OCI-LY7 (cell line): ENCODE results near the gene GPR180. TPM values are rescaled to one million over a fixed set of nuclear protein-coding genes. Genes with fewer than 3 reads are reported as not detected.

ENCODE experiments used
- BruUV-seq: library from RNA; stranded (reverse); fragments of 400-500 nt; replicated peaks from 2 replicates; lab custom pipeline; 2021; lab: Mats Ljungman, UMichigan
- CTCF ChIA-PET: fragments of 300-600 bp; sonication (Branson Sonifier 250); formaldehyde crosslinking; loops from one replicate; lab custom pipeline; 2022; ENCODE audit warnings: antibody characterized with exemption; ENCODE audit not compliant: unreplicated experiment; lab: Charles Lee
- POLR2A ChIA-PET: fragments of 300-600 bp; sonication (Branson Sonifier 250); formaldehyde crosslinking; loops from one replicate; lab custom pipeline; 2022; ENCODE audit warnings: antibody characterized with exemption; lab: Charles Lee
- DNase-seq: peaks from one replicate; pipeline ENCODE4 v3.0.0-alpha.2; 2015; ENCODE audit warnings: low spot score
- H2AFZ ChIP-seq: fragments of 200-600 bp; sonication (generic), shearing (Covaris generic); 2 replicates; pipeline ENCODE4 v1.6.1; 2014; ENCODE audit warnings: mild to moderate bottlenecking, antibody characterized with exemption, low read length, moderate library complexity
- H3K27ac ChIP-seq: fragments of 200-600 bp; sonication (generic); 2 replicates; pipeline ENCODE4 v1.5.1; 2014; ENCODE audit warnings: mixed run types, low read depth, mild to moderate bottlenecking, moderate library complexity, low read length, inconsistent platforms; ENCODE audit not compliant: poor library complexity, severe bottlenecking
- H3K36me3 ChIP-seq: fragments of 200-600 bp; sonication (generic); 2 replicates; pipeline ENCODE4 v1.6.1; 2014; ENCODE audit warnings: mild to moderate bottlenecking, antibody characterized with exemption, low read length, moderate library complexity, mixed read lengths; ENCODE audit not compliant: insufficient read depth
- H3K4me1 ChIP-seq: fragments of 200-600 bp; sonication (generic); 2 replicates; pipeline ENCODE4 v1.5.1; 2014; ENCODE audit warnings: mild to moderate bottlenecking, low read length; ENCODE audit not compliant: insufficient read depth, poor library complexity, severe bottlenecking
- H3K4me2 ChIP-seq: fragments of 200-600 bp; sonication (generic); 2 replicates; pipeline ENCODE4 v1.6.1; 2014; ENCODE audit warnings: mild to moderate bottlenecking, low read length
- H3K4me3 ChIP-seq: fragments of 200-600 bp; sonication (generic); 2 replicates; pipeline ENCODE4 v1.5.1; 2014; ENCODE audit warnings: mild to moderate bottlenecking, low read depth, low read length; ENCODE audit not compliant: poor library complexity, severe bottlenecking
- H3K79me2 ChIP-seq: fragments of 200-600 bp; sonication (generic); 2 replicates; pipeline ENCODE4 v1.6.1; 2016; ENCODE audit warnings: low read depth, mild to moderate bottlenecking, low read length, moderate library complexity, mixed read lengths; ENCODE audit not compliant: insufficient read depth
- H3K9me2 ChIP-seq: fragments of 200-600 bp; sonication (generic); 2 replicates; pipeline ENCODE4 v1.6.1; 2016; ENCODE audit warnings: mild to moderate bottlenecking, low read length, mixed read lengths; ENCODE audit not compliant: insufficient read depth
- H3K9me3 ChIP-seq: fragments of 200-600 bp; sonication (generic); 2 replicates; pipeline ENCODE4 v1.6.1; 2014; ENCODE audit warnings: mild to moderate bottlenecking, mixed run types, low read length, mixed read lengths
- H4K20me1 ChIP-seq: fragments of 200-600 bp; sonication (generic); 2 replicates; pipeline ENCODE4 v1.6.1; 2014; ENCODE audit warnings: mild to moderate bottlenecking, antibody characterized with exemption, low read length, moderate library complexity, mixed read lengths; ENCODE audit not compliant: insufficient read depth
- EZH2phosphoT487 ChIP-seq: fragments of 200-600 bp; sonication (generic); IDR thresholded peaks from 2 replicates; pipeline ENCODE4 v1.6.1; 2018; ENCODE audit warnings: low read depth, borderline replicate concordance, mild to moderate bottlenecking, mixed run types, antibody characterized with exemption, low read length, moderate library complexity, mixed read lengths
- intact Hi-C: fragments of 100-400 bp; cut with micrococcal nuclease; formaldehyde crosslinking; loops from one replicate; pipeline ENCODE4 v1.10.0; 2022; ENCODE audit not compliant: unreplicated experiment
- total RNA-seq, 2 experiments: library from RNA; depleted of rRNA in 1 of 2; stranded (reverse); fragments of >200 nt in 1 of 2; shearing (Covaris generic) in 1 of 2; gene quantifications; 2 replicates each; pipeline ENCODE4 v1.2.3, GENCODE V29; 2014 to 2022
- TF ChIP-seq, protein P1 (sequence below): fragments of 200-600 bp; sonication (generic); conservative IDR thresholded peaks from 2 replicates; pipeline ENCODE4 v1.5.1; 2014; ENCODE audit warnings: mild to moderate bottlenecking, antibody characterized with exemption, low read length, moderate library complexity, mixed read lengths

Gene GPR180
- total RNA-seq, 2 experiments from 2014 or later, result 3.9 to 4.1 TPM

DNA sequence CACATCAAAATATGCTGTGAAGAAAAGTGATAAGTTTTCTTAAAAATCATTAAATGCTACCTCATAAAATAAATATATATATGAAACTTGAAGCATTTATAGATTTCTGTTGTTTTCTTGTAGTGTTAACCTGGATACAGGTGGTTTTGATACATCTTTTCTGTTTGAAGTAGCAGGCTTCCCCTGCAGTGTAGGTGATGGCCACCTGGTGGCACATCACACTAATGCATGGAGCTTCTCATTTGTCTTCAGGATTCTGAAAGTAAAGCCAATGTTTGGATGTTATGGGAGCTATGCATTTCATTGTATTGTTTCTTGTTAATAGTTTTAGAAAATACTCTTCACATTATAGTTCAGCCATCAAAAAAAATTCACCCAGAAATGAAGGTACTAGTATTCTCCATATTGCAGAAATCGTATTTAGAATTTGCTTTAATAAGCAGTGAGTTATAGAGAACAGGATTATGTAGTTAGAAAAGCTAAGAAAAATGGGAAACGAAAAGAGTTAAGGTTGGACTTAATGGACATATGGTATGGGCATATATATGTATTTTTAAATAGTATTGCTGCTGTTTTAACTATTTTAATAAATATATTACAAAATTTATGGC is 18.7 kb downstream of the GPR180 start:
- ChIA-PET POLR2A (interaction anchor here (0.6 to 1.2 kb wide), 3 partner anchors 12 to 562 kb away, joined by 3 to 4 read pairs (median 3); no protein-coding TSS in a partner anchor), CTCF (no interaction called here)
- Histone ChIP-seq H3K27ac (no peak overlapping the region), H3K9me3 (no peaks in the 10 kb centered on the region), H4K20me1 (no peaks in the 10 kb centered on the region), H3K4me1 (no peaks in the 10 kb centered on the region), H3K4me3 (no peak overlapping the region), H3K4me2 (no peak overlapping the region), H2AFZ (no peak overlapping the region), H3K36me3 (peaks cover 40% of the 10 kb centered on the region), H3K9me2 (no peaks in the 10 kb centered on the region), H3K79me2 (no peaks in the 10 kb centered on the region)
- peak; percentile 39 for DNase-seq
- TF ChIP-seq, protein P1, sequence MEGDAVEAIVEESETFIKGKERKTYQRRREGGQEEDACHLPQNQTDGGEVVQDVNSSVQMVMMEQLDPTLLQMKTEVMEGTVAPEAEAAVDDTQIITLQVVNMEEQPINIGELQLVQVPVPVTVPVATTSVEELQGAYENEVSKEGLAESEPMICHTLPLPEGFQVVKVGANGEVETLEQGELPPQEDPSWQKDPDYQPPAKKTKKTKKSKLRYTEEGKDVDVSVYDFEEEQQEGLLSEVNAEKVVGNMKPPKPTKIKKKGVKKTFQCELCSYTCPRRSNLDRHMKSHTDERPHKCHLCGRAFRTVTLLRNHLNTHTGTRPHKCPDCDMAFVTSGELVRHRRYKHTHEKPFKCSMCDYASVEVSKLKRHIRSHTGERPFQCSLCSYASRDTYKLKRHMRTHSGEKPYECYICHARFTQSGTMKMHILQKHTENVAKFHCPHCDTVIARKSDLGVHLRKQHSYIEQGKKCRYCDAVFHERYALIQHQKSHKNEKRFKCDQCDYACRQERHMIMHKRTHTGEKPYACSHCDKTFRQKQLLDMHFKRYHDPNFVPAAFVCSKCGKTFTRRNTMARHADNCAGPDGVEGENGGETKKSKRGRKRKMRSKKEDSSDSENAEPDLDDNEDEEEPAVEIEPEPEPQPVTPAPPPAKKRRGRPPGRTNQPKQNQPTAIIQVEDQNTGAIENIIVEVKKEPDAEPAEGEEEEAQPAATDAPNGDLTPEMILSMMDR, result peak; percentile 76
- no peak for TF ChIP-seq EZH2phosphoT487
- intact Hi-C loops, result no loop called here
- BruUV-seq, result no TSS peak

DNA sequence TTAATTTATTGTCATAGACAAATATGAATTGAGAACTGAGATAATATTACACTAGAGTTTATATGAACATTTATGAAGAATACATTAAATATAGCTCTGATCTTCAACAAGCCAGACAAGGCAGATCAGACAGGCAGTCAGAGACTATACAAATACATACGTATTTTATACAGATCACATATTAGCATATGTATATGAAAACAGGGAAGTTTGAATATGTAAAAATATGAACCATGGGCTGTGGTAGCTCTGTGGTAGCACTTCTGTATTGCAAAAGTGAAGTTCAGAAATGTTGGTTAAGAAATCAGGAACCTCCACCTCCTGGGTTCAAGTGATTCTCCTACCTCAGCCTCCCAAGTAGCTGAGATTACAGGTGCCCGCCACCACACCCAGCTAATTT is 20.7 kb downstream of the GPR180 start:
- ChIA-PET POLR2A (interaction anchor here (0.8 kb wide), 1 partner anchor 68 kb away, joined by 4 read pairs; no protein-coding TSS in a partner anchor), CTCF (no interaction called here)
- Histone ChIP-seq H3K36me3 (peaks cover 47% of the 10 kb centered on the region), H3K27ac (no peak overlapping the region), H3K4me2 (no peak overlapping the region), H4K20me1 (no peaks in the 10 kb centered on the region), H2AFZ (no peak overlapping the region), H3K4me1 (no peaks in the 10 kb centered on the region), H3K9me3 (no peaks in the 10 kb centered on the region), H3K4me3 (no peak overlapping the region), H3K9me2 (no peaks in the 10 kb centered on the region), H3K79me2 (no peaks in the 10 kb centered on the region)
- DNase-seq, result no peak
- intact Hi-C loops, result no loop called here
- TF ChIP-seq EZH2phosphoT487, result no peak
- TF ChIP-seq, protein P1, result no peak
- BruUV-seq, result no TSS peak

DNA sequence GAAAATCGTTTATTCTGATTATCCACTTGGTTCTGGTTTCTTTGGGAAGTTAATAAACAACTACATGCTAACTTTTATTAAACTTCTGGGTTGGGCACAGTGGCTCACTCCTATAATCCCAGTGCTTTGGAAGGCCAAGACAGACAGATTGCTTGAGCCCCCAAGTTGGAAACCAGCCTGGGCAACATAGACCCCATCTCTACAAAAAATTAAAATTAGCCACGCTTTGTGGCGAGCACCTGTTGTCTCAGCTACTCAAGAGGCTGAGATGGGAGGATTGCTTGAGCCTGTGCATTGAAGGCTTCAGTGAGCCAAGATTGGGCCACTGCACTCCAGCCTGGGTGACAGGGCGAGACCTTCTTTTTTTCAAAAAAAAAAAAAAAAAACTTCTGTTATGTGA is 21.7 kb downstream of the GPR180 start:
- no peaks in the 10 kb centered on the region for H3K4me1 ChIP-seq
- no TSS peak for BruUV-seq
- H4K20me1 ChIP-seq, result no peaks in the 10 kb centered on the region
- POLR2A ChIA-PET, result no interaction called here
- H3K9me2 ChIP-seq, result no peaks in the 10 kb centered on the region
- CTCF ChIA-PET, result no interaction called here
- no peak overlapping the region for H3K4me3 ChIP-seq
- H3K9me3 ChIP-seq, result no peaks in the 10 kb centered on the region
- no peaks in the 10 kb centered on the region for H3K79me2 ChIP-seq
- no peak overlapping the region for H3K4me2 ChIP-seq
- H3K27ac ChIP-seq, result no peak overlapping the region
- intact Hi-C loops, result no loop called here
- H2AFZ ChIP-seq, result no peak overlapping the region
- H3K36me3 ChIP-seq, result peaks cover 51% of the 10 kb centered on the region
- DNase-seq, result no peak
- TF ChIP-seq, protein P1, result no peak
- TF ChIP-seq EZH2phosphoT487, result no peak
